Thyroid gland (tissue), 4 donors: Measurements from ENCODE around the gene TBC1D22A.

Experiments used
- CTCF ChIP-seq, 6 experiments: fragments of 200-600 bp in 3 of 6; fragments of 450-650 bp in 3 of 6; sonication (generic) in 3 of 6; IDR thresholded peaks; one replicate each; pipeline ENCODE4 v1.5.1; 2016 to 2019; ENCODE audit warnings: antibody characterized with exemption in 6 of 6, mild to moderate bottlenecking in 2 of 6, inconsistent platforms in 1 of 6, moderate library complexity in 1 of 6
- POLR2A ChIP-seq, 2 donors: fragments of 450-650 bp; IDR thresholded peaks; one replicate each; pipeline ENCODE4 v1.6.1; 2017; ENCODE audit warnings: antibody characterized with exemption in 2 of 2, mild to moderate bottlenecking in 2 of 2, moderate library complexity in 1 of 2

GRCh38 chr22:46794067-46794466 is 31.6 kb downstream of the TBC1D22A start:
- TF ChIP-seq CTCF (IDR thresholded peaks at IDR 0.05) (no peak), POLR2A (IDR thresholded peaks at IDR 0.05) (no peak)
